Esophagus squamous epithelium (tissue), 5 donors: ENCODE results near the gene MAP3K21. TPM values are rescaled to one million over a fixed set of nuclear protein-coding genes. Genes with fewer than 3 reads are reported as not detected.

Source experiments
- DNase-seq: peaks from one replicate; lab custom pipeline; 2025; lab: John Stamatoyannopoulos, UW
- H3K27ac ChIP-seq, 4 donors: fragments of 200-600 bp; sonication (generic); one replicate each; pipeline ENCODE4 v1.5.1; 2016 to 2019; ENCODE audit warnings: mild to moderate bottlenecking in 1 of 4
- H3K27me3 ChIP-seq, 4 donors: fragments of 200-600 bp; sonication (generic); 1 replicate in 3 of 4; 2 replicates in 1 of 4; pipeline versions ENCODE4 v1.5.1 to v1.6.0; 2017 to 2021; ENCODE audit warnings: antibody characterized with exemption in 1 of 4
- H3K36me3 ChIP-seq, 3 donors: fragments of 200-600 bp; sonication (generic); one replicate each; pipeline ENCODE4 v1.5.1; 2016 to 2019
- H3K4me1 ChIP-seq, 3 donors: fragments of 200-600 bp; sonication (generic); one replicate each; pipeline ENCODE4 v1.5.1; 2017 to 2019
- H3K4me3 ChIP-seq, 4 donors: fragments of 200-600 bp; sonication (generic); 1 replicate in 3 of 4; 2 replicates in 1 of 4; pipeline ENCODE4 v1.5.1; 2016 to 2019; ENCODE audit warnings: mild to moderate bottlenecking in 2 of 4, moderate library complexity in 1 of 4
- H3K9me3 ChIP-seq, 3 donors: fragments of 200-600 bp; sonication (generic); one replicate each; pipeline ENCODE4 v1.5.1; 2016 to 2019
- POLR2A ChIP-seq, 4 donors: fragments of 450-650 bp; IDR thresholded peaks; one replicate each; pipeline ENCODE4 v1.6.1; 2017; ENCODE audit warnings: antibody characterized with exemption in 4 of 4, mild to moderate bottlenecking in 4 of 4, moderate library complexity in 3 of 4
- WGBS, 2 donors: methylation state at CpG; one replicate each; pipeline ENCODE4 v1.1.5; 2018; 5-methylcytosine and 5-hydroxymethylcytosine counted together
- intact Hi-C: fragments of 100-400 bp; cut with DNase I; formaldehyde crosslinking; loops from one replicate; pipeline ENCODE4 v1.15.0; 2022
- total RNA-seq, 4 donors: library from RNA; depleted of rRNA; stranded (reverse); fragments of >200 nt; gene quantifications; one replicate each; pipeline ENCODE4 v1.1.0, GENCODE V29; 2016
- TF ChIP-seq, protein P1 (sequence below), 6 experiments: fragments of 450-650 bp in 4 of 6; fragments of 200-600 bp in 2 of 6; sonication (generic) in 2 of 6; IDR thresholded peaks; one replicate each; pipeline ENCODE4 v1.5.1; 2016 to 2019; ENCODE audit warnings: antibody characterized with exemption in 6 of 6, mild to moderate bottlenecking in 4 of 6, moderate library complexity in 4 of 6
- donor health status: DM: yes; HTN: yes; CAD: no.

Gene MAP3K21
- total RNA-seq, 4 donors from 2014 or later: 2.4 to 8.4 (median 4.8) TPM

DNA sequence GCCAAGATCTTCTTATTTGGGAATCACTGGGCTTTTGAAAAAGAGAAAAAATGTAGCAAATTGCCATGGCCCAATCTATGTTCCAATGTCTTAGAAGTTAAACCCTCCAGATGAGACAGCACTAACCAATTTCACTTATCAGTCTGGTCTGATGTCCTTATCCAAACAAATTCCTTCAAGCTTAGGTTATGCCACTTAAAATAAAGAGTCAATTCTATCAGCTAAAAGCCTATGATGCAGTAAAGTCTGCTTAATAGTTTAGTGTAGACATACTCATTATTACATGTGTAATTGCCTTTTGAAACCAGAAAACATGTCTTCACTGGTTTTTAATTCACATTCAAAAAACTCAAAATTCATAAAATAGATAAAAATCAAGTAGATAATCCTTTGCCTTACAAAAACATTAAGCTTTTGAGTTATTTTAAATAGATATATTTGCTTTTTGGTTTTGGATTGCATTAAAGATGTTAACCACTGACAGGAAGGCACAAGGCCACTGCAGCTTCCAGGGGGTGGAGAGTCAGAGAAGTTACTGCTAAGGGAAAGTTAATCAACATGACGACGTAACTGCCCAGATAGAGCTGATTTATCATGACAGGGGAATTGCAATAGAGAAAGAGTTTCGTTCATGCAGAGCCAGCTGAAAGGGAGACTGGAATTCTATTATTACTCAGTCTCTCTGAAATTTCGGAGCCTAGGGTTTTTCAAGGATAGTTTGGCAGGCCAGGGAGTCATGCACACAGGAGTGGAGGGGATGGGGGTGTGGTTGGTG is 106.1 kb downstream of the MAP3K21 start:
- WGBS, 2 donors: 41 to 52% methylated on average over 4 of the region's 4 CpGs
- intact Hi-C loops: no loop called here

More for the DNA sequence above, 106.1 kb downstream of the MAP3K21 start:
- DNase-seq: no peak
- peaks cover 0 to 23% (median 0%) of the 10 kb centered on the region in 4 donors for H3K27me3 ChIP-seq
- no peaks in the 10 kb centered on the region for H3K9me3 ChIP-seq
- H3K27ac ChIP-seq: no peak overlapping the region
- H3K4me3 ChIP-seq: no peak overlapping the region
- TF ChIP-seq POLR2A (IDR thresholded peaks at IDR 0.05): no peak
- TF ChIP-seq, protein P1, sequence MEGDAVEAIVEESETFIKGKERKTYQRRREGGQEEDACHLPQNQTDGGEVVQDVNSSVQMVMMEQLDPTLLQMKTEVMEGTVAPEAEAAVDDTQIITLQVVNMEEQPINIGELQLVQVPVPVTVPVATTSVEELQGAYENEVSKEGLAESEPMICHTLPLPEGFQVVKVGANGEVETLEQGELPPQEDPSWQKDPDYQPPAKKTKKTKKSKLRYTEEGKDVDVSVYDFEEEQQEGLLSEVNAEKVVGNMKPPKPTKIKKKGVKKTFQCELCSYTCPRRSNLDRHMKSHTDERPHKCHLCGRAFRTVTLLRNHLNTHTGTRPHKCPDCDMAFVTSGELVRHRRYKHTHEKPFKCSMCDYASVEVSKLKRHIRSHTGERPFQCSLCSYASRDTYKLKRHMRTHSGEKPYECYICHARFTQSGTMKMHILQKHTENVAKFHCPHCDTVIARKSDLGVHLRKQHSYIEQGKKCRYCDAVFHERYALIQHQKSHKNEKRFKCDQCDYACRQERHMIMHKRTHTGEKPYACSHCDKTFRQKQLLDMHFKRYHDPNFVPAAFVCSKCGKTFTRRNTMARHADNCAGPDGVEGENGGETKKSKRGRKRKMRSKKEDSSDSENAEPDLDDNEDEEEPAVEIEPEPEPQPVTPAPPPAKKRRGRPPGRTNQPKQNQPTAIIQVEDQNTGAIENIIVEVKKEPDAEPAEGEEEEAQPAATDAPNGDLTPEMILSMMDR (IDR thresholded peaks at IDR 0.05): no peak
- H3K4me1 ChIP-seq: no peaks in the 10 kb centered on the region
- no peaks in the 10 kb centered on the region for H3K36me3 ChIP-seq

Other genes with a start within 250 kb of the MAP3K21 start
- gene PCNX2, start 32.0 kb upstream of the MAP3K21 start, total RNA-seq: 10 to 100 TPM in 2 of 4 donors, 1 to 10 TPM in 2; 4.3 to 19.5 (median 9.0) TPM